GM23338 (cell line): ENCODE results near the gene LHX8. TPM values are rescaled to one million over a fixed set of nuclear protein-coding genes. Genes with fewer than 3 reads are reported as not detected.

ENCODE experiments used
- ATAC-seq: fragments of 200-7000 bp; cut with Tn5 transposase; 3 replicates; pipeline ENCODE4 v1.9.1; 2020
- DNase-seq: peaks from one replicate; pipeline ENCODE4 v3.0.0-alpha.2; 2015; ENCODE audit warnings: low spot score
- H2AFZ ChIP-seq: fragments of 200-600 bp; sonication (generic); 2 replicates; pipeline ENCODE4 v1.8.0; 2016; ENCODE audit warnings: antibody characterized with exemption, mild to moderate bottlenecking, moderate library complexity
- H3F3A ChIP-seq: fragments of 200-600 bp; sonication (generic); replicated peaks from 2 replicates; pipeline ENCODE4 v1.8.0; 2017; ENCODE audit warnings: antibody characterized with exemption, mixed run types, low read depth
- H3K27ac ChIP-seq: fragments of 200-600 bp; sonication (generic); 2 replicates; pipeline ENCODE4 v1.6.1; 2016; ENCODE audit warnings: low read depth
- H3K27me3 ChIP-seq: fragments of 200-600 bp; sonication (generic); 2 replicates; pipeline ENCODE4 v1.8.0; 2016; ENCODE audit warnings: mild to moderate bottlenecking, mixed run types, moderate library complexity; ENCODE audit not compliant: insufficient read depth
- H3K36me3 ChIP-seq: fragments of 200-600 bp; sonication (generic); 2 replicates; pipeline ENCODE4 v1.8.0; 2016; ENCODE audit warnings: mild to moderate bottlenecking; ENCODE audit not compliant: insufficient read depth
- H3K4me1 ChIP-seq: fragments of 200-600 bp; sonication (generic); 2 replicates; pipeline ENCODE4 v1.8.0; 2016; ENCODE audit warnings: mild to moderate bottlenecking, moderate library complexity; ENCODE audit not compliant: insufficient read depth
- H3K4me2 ChIP-seq: fragments of 200-600 bp; sonication (generic); 2 replicates; pipeline ENCODE4 v1.7.1; 2017; ENCODE audit warnings: mixed run types
- H3K4me3 ChIP-seq: fragments of 200-600 bp; sonication (generic); 2 replicates; pipeline ENCODE4 v1.6.1; 2016; ENCODE audit warnings: mixed run types
- H3K79me2 ChIP-seq: fragments of 200-600 bp; sonication (generic); replicated peaks from 2 replicates; pipeline ENCODE4 v1.8.0; 2017; ENCODE audit warnings: mild to moderate bottlenecking; ENCODE audit not compliant: insufficient read depth
- H3K9me2 ChIP-seq: fragments of 200-600 bp; sonication (generic); 2 replicates; pipeline ENCODE4 v1.8.0; 2017; ENCODE audit not compliant: insufficient read depth
- H4K20me1 ChIP-seq: fragments of 200-600 bp; sonication (generic); replicated peaks from 2 replicates; pipeline ENCODE4 v1.8.0; 2017; ENCODE audit warnings: mild to moderate bottlenecking; ENCODE audit not compliant: insufficient read depth
- H3K27ac Mint-ChIP-seq: 2 replicates; pipeline ENCODE4 v1.8.0; 2020; ENCODE audit warnings: inconsistent platforms, mild to moderate bottlenecking, moderate library complexity, mixed read lengths
- H3K27me3 Mint-ChIP-seq: 3 replicates; pipeline ENCODE4 v1.8.0; 2022; ENCODE audit warnings: low read depth, mild to moderate bottlenecking, moderate library complexity, mixed read lengths, inconsistent platforms; ENCODE audit not compliant: insufficient read depth, poor library complexity
- H3K36me3 Mint-ChIP-seq: 3 replicates; pipeline ENCODE4 v1.8.0; 2021; ENCODE audit warnings: low read depth, mild to moderate bottlenecking, inconsistent platforms, moderate library complexity, mixed read lengths
- H3K4me1 Mint-ChIP-seq: 3 replicates; pipeline ENCODE4 v1.8.0; 2020; ENCODE audit warnings: mild to moderate bottlenecking, inconsistent platforms, mixed read lengths
- H3K4me3 Mint-ChIP-seq: 3 replicates; pipeline ENCODE4 v1.8.0; 2021; ENCODE audit warnings: moderate library complexity, mild to moderate bottlenecking, inconsistent platforms, mixed read lengths
- H3K9me3 Mint-ChIP-seq: 3 replicates; pipeline ENCODE4 v1.8.0; 2020; ENCODE audit warnings: moderate library complexity, mild to moderate bottlenecking, inconsistent platforms, mixed read lengths
- CTCF ChIP-seq, 2 experiments: fragments of 200-600 bp in 1 of 2; sonication (generic) in 1 of 2; conservative IDR thresholded peaks; 2 replicates each; pipeline versions ENCODE4 v1.5.1 to v1.6.1; 2016 to 2017; ENCODE audit warnings: antibody characterized with exemption in 2 of 2, low read depth in 2 of 2, mild to moderate bottlenecking in 2 of 2, moderate library complexity in 1 of 2
- EZH2 ChIP-seq: fragments of 200-600 bp; sonication (generic); IDR thresholded peaks from one replicate; pipeline ENCODE4 v1.8.0; 2017; ENCODE audit warnings: antibody characterized with exemption, mild to moderate bottlenecking, low read depth; ENCODE audit not compliant: unreplicated experiment
- POLR2AphosphoS5 ChIP-seq: IDR thresholded peaks from 2 replicates; pipeline ENCODE4 v1.6.1; 2016; ENCODE audit warnings: antibody characterized with exemption, low read depth
- STAT1 ChIP-seq: IDR thresholded peaks from one replicate; pipeline ENCODE4 v1.6.1; 2016; ENCODE audit warnings: antibody characterized with exemption; ENCODE audit not compliant: unreplicated experiment
- polyA plus RNA-seq: library from polyadenylated mRNA; unstranded; fragments of >200 nt; fragmentation: Nextera tagmentation; extraction: Ambion mirVana; gene quantifications from 2 replicates; pipeline ENCODE4 v1.2.1, GENCODE V29; 2016
- total RNA-seq: library from RNA; depleted of rRNA; stranded (reverse); fragments of >200 nt; shearing (Covaris generic); gene quantifications from 2 replicates; pipeline ENCODE4 v1.2.3, GENCODE V29; 2014
- TF ChIP-seq, protein P1 (sequence below): fragments of 250-450 bp; sonication (Bioruptor Pico); IDR thresholded peaks from 2 replicates; pipeline ENCODE4 v1.5.0; 2020; ENCODE audit warnings: mild to moderate bottlenecking, moderate library complexity
- TF ChIP-seq, protein P2 (sequence below): IDR thresholded peaks from one replicate; pipeline ENCODE4 v1.6.1; 2018; ENCODE audit warnings: antibody characterized with exemption; ENCODE audit not compliant: unreplicated experiment
- TF ChIP-seq, protein P3 (sequence below): IDR thresholded peaks from 2 replicates; pipeline ENCODE4 v1.6.1; 2016; ENCODE audit warnings: antibody characterized with exemption

Gene LHX8
- total and polyA plus RNA-seq, 2 experiments from 2014 or later: 0.68 to 0.73 TPM

- H3K4me3 ChIP-seq: no peak overlapping the region
- H3K27ac ChIP-seq: no peak overlapping the region
- peaks cover 5% of the 10 kb centered on the region; the same call in 1 of the 3 replicates for H3K36me3 Mint-ChIP-seq
- ATAC-seq (no peak), DNase-seq (no peak)
- no peaks in the 10 kb centered on the region for H4K20me1 ChIP-seq
- TF ChIP-seq STAT1: no peak
- TF ChIP-seq, protein P1, sequence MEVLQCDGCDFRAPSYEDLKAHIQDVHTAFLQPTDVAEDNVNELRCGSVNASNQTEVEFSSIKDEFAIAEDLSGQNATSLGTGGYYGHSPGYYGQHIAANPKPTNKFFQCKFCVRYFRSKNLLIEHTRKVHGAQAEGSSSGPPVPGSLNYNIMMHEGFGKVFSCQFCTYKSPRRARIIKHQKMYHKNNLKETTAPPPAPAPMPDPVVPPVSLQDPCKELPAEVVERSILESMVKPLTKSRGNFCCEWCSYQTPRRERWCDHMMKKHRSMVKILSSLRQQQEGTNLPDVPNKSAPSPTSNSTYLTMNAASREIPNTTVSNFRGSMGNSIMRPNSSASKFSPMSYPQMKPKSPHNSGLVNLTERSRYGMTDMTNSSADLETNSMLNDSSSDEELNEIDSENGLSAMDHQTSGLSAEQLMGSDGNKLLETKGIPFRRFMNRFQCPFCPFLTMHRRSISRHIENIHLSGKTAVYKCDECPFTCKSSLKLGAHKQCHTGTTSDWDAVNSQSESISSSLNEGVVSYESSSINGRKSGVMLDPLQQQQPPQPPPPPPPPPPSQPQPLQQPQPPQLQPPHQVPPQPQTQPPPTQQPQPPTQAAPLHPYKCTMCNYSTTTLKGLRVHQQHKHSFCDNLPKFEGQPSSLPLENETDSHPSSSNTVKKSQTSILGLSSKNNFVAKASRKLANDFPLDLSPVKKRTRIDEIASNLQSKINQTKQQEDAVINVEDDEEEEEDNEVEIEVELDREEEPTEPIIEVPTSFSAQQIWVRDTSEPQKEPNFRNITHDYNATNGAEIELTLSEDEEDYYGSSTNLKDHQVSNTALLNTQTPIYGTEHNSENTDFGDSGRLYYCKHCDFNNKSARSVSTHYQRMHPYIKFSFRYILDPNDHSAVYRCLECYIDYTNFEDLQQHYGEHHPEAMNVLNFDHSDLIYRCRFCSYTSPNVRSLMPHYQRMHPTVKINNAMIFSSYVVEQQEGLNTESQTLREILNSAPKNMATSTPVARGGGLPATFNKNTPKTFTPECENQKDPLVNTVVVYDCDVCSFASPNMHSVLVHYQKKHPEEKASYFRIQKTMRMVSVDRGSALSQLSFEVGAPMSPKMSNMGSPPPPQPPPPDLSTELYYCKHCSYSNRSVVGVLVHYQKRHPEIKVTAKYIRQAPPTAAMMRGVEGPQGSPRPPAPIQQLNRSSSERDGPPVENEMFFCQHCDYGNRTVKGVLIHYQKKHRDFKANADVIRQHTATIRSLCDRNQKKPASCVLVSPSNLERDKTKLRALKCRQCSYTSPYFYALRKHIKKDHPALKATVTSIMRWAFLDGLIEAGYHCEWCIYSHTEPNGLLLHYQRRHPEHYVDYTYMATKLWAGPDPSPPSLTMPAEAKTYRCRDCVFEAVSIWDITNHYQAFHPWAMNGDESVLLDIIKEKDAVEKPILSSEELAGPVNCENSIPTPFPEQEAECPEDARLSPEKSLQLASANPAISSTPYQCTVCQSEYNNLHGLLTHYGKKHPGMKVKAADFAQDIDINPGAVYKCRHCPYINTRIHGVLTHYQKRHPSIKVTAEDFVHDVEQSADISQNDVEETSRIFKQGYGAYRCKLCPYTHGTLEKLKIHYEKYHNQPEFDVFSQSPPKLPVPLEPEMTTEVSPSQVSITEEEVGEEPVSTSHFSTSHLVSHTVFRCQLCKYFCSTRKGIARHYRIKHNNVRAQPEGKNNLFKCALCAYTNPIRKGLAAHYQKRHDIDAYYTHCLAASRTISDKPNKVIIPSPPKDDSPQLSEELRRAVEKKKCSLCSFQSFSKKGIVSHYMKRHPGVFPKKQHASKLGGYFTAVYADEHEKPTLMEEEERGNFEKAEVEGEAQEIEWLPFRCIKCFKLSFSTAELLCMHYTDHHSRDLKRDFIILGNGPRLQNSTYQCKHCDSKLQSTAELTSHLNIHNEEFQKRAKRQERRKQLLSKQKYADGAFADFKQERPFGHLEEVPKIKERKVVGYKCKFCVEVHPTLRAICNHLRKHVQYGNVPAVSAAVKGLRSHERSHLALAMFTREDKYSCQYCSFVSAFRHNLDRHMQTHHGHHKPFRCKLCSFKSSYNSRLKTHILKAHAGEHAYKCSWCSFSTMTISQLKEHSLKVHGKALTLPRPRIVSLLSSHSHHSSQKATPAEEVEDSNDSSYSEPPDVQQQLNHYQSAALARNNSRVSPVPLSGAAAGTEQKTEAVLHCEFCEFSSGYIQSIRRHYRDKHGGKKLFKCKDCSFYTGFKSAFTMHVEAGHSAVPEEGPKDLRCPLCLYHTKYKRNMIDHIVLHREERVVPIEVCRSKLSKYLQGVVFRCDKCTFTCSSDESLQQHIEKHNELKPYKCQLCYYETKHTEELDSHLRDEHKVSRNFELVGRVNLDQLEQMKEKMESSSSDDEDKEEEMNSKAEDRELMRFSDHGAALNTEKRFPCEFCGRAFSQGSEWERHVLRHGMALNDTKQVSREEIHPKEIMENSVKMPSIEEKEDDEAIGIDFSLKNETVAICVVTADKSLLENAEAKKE (CRISPR knock-in tag): no peak
- TF ChIP-seq POLR2AphosphoS5: no peak
- no peak for TF ChIP-seq CTCF (conservative IDR thresholded peaks at IDR 0.05; ENCODE audit: low read depth in 2 of 2)
- no peak for TF ChIP-seq EZH2
- TF ChIP-seq, protein P2, sequence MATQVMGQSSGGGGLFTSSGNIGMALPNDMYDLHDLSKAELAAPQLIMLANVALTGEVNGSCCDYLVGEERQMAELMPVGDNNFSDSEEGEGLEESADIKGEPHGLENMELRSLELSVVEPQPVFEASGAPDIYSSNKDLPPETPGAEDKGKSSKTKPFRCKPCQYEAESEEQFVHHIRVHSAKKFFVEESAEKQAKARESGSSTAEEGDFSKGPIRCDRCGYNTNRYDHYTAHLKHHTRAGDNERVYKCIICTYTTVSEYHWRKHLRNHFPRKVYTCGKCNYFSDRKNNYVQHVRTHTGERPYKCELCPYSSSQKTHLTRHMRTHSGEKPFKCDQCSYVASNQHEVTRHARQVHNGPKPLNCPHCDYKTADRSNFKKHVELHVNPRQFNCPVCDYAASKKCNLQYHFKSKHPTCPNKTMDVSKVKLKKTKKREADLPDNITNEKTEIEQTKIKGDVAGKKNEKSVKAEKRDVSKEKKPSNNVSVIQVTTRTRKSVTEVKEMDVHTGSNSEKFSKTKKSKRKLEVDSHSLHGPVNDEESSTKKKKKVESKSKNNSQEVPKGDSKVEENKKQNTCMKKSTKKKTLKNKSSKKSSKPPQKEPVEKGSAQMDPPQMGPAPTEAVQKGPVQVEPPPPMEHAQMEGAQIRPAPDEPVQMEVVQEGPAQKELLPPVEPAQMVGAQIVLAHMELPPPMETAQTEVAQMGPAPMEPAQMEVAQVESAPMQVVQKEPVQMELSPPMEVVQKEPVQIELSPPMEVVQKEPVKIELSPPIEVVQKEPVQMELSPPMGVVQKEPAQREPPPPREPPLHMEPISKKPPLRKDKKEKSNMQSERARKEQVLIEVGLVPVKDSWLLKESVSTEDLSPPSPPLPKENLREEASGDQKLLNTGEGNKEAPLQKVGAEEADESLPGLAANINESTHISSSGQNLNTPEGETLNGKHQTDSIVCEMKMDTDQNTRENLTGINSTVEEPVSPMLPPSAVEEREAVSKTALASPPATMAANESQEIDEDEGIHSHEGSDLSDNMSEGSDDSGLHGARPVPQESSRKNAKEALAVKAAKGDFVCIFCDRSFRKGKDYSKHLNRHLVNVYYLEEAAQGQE: no peak
- TF ChIP-seq, protein P3, sequence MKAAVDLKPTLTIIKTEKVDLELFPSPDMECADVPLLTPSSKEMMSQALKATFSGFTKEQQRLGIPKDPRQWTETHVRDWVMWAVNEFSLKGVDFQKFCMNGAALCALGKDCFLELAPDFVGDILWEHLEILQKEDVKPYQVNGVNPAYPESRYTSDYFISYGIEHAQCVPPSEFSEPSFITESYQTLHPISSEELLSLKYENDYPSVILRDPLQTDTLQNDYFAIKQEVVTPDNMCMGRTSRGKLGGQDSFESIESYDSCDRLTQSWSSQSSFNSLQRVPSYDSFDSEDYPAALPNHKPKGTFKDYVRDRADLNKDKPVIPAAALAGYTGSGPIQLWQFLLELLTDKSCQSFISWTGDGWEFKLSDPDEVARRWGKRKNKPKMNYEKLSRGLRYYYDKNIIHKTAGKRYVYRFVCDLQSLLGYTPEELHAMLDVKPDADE: no peak
- no peak overlapping the region for H3K4me3 Mint-ChIP-seq
- H3K79me2 ChIP-seq: no peaks in the 10 kb centered on the region
- no peaks in the 10 kb centered on the region for H3K36me3 ChIP-seq
- no peaks in the 10 kb centered on the region for H3K27me3 Mint-ChIP-seq
- H3K9me3 Mint-ChIP-seq: peaks cover 3% of the 10 kb centered on the region; the same call in 1 of the 3 replicates
- no peak overlapping the region for H3K4me2 ChIP-seq
- H3F3A ChIP-seq: no peaks in the 10 kb centered on the region
- H3K4me1 ChIP-seq: peaks cover 19% of the 10 kb centered on the region
- no peaks in the 10 kb centered on the region for H3K9me2 ChIP-seq
- H3K27me3 ChIP-seq: no peaks in the 10 kb centered on the region
- H3K27ac Mint-ChIP-seq: no peak overlapping the region
- H2AFZ ChIP-seq: peak overlapping the region; percentile 23; the same call in 1 of the 2 replicates
- peaks cover 17% of the 10 kb centered on the region for H3K4me1 Mint-ChIP-seq
Observed at GRCh38 chr1:75097654-75098053, 36.5 kb upstream of the LHX8 start.
